Measurements from ENCODE around the gene AHCTF1. TPM values are rescaled to one million over a fixed set of nuclear protein-coding genes. Genes with fewer than 3 reads are reported as not detected.

AHCTF1 gene
- total RNA-seq, 2 donors from 2014 or later = 36.9 to 41.9 TPM

DNA sequence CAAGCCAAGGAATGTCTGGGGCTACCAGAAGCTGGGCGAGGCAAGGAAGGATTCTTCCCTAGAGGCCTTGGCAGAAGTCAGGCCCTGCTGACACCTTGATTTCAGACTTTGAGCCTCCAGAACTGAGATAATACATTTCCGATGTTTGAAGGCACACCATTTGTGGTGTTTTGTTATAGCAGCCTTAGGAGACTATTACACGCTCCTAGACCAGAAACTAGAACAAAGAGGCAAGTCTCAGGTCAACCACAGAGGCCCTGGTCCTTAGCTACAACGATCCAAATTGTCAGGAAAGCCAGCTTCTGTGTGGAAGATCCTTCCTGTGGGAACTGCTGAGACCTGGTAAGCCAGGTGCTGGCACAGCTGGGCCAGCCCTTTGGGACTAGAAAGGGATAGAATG, 19.7 kb upstream of the AHCTF1 start:
- H3K4me3 ChIP-seq (ENCODE audit: low read length) = no peak overlapping the region
- no peaks in the 10 kb centered on the region for H3K9me3 Mint-ChIP-seq
- H3K4me1 Mint-ChIP-seq = no peaks in the 10 kb centered on the region
- no peaks in the 10 kb centered on the region for H3K27me3 Mint-ChIP-seq (ENCODE audit: insufficient read depth)
- 89 to 95% methylated on average over 3 to 4 of the region's 4 CpGs for WGBS, 2 experiments (ENCODE audit: insufficient coverage in 1 of 2, insufficient read length in 1 of 2)
- H3K4me3 Mint-ChIP-seq = no peak overlapping the region
- H3K27ac ChIP-seq (ENCODE audit: low read depth, low read length) = no peak overlapping the region
- no peak overlapping the region for H3K27ac Mint-ChIP-seq
- H3K36me3 ChIP-seq (ENCODE audit: control insufficient read depth, insufficient read depth, low read length) = no peaks in the 10 kb centered on the region
- DNase-seq = no peak
- no peaks in the 10 kb centered on the region for H3K27me3 ChIP-seq (ENCODE audit: control insufficient read depth, insufficient read depth, low read length, poor library complexity, severe bottlenecking)
- no peak for TF ChIP-seq CTCF (conservative IDR thresholded peaks at IDR 0.05)
- no peaks in the 10 kb centered on the region for H3K4me1 ChIP-seq (ENCODE audit: control insufficient read depth, insufficient read depth, low read length)
- H3K36me3 Mint-ChIP-seq (ENCODE audit: low read depth) = peaks cover 16% of the 10 kb centered on the region
- H3K9ac ChIP-seq (ENCODE audit: extremely low read depth, low read length, poor library complexity, severe bottlenecking) = no peak overlapping the region
- H3K9me3 ChIP-seq (ENCODE audit: control insufficient read depth, low read length) = no peaks in the 10 kb centered on the region

DNA sequence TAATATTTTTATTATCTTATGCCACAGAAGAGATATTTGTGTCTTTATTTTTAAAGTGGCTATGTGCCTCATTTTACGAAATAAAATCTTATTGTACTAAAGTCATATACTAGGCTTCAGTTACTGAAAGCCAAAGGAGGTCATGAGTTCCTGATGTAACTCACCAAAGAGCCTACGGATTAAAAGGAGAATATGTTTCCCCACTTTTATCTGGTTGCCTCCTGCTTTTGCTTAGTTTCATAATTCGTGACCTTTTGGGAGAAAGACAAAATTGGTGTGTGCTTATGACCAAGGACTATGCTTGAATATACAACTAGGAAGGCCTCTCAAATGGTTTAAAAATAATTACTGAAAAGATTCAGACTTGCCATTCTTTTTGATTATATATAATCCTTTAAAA, 18.2 kb upstream of the AHCTF1 start:
- Mint-ChIP-seq H3K36me3 (ENCODE audit: low read depth) (peaks cover 14% of the 10 kb centered on the region), H3K9me3 (no peaks in the 10 kb centered on the region), H3K27ac (no peak overlapping the region), H3K4me1 (no peaks in the 10 kb centered on the region), H3K4me3 (no peak overlapping the region), H3K27me3 (ENCODE audit: insufficient read depth) (no peaks in the 10 kb centered on the region)
- H3K9ac ChIP-seq (ENCODE audit: extremely low read depth, low read length, poor library complexity, severe bottlenecking) = no peak overlapping the region
- H3K4me3 ChIP-seq (ENCODE audit: low read length) = no peak overlapping the region
- DNase-seq = no peak
- H3K9me3 ChIP-seq (ENCODE audit: control insufficient read depth, low read length) = no peaks in the 10 kb centered on the region
- 93 to 100% methylated on average over 2 to 3 of the region's 3 CpGs for whole genome bisulfite sequencing, 2 experiments (ENCODE audit: insufficient coverage in 1 of 2, insufficient read length in 1 of 2)
- no peaks in the 10 kb centered on the region for H3K36me3 ChIP-seq (ENCODE audit: control insufficient read depth, insufficient read depth, low read length)
- TF ChIP-seq CTCF (conservative IDR thresholded peaks at IDR 0.05) = no peak
- H3K4me1 ChIP-seq (ENCODE audit: control insufficient read depth, insufficient read depth, low read length) = no peaks in the 10 kb centered on the region
- no peak overlapping the region for H3K27ac ChIP-seq (ENCODE audit: low read depth, low read length)
- no peaks in the 10 kb centered on the region for H3K27me3 ChIP-seq (ENCODE audit: control insufficient read depth, insufficient read depth, low read length, poor library complexity, severe bottlenecking)

- Mint-ChIP-seq H3K27ac (no peak overlapping the region), H3K4me1 (no peaks in the 10 kb centered on the region), H3K36me3 (ENCODE audit: low read depth) (peaks cover 19% of the 10 kb centered on the region), H3K4me3 (no peak overlapping the region), H3K9me3 (no peaks in the 10 kb centered on the region), H3K27me3 (ENCODE audit: insufficient read depth) (no peaks in the 10 kb centered on the region)
- Histone ChIP-seq H3K9ac (ENCODE audit: extremely low read depth, low read length, poor library complexity, severe bottlenecking) (no peak overlapping the region), H3K36me3 (ENCODE audit: control insufficient read depth, insufficient read depth, low read length) (no peaks in the 10 kb centered on the region), H3K4me1 (ENCODE audit: control insufficient read depth, insufficient read depth, low read length) (no peaks in the 10 kb centered on the region), H3K9me3 (ENCODE audit: control insufficient read depth, low read length) (no peaks in the 10 kb centered on the region), H3K27me3 (ENCODE audit: control insufficient read depth, insufficient read depth, low read length, poor library complexity, severe bottlenecking) (no peaks in the 10 kb centered on the region), H3K4me3 (ENCODE audit: low read length) (no peak overlapping the region), H3K27ac (ENCODE audit: low read depth, low read length) (no peak overlapping the region)
- no peak for DNase-seq
- TF ChIP-seq CTCF (conservative IDR thresholded peaks at IDR 0.05) = no peak
- WGBS, 2 experiments (ENCODE audit: insufficient coverage in 1 of 2, insufficient read length in 1 of 2) = 95 to 97% methylated on average over 3 to 7 of the region's 7 CpGs
These were observed 15.5 kb upstream of the AHCTF1 start for GRCh38 chr1:246947255-246947654.

All from endodermal cell (in vitro differentiated cells).